Right renal cortex interstitium (tissue), 3 donors: ENCODE data around the gene CCL13. TPM values are rescaled to one million over a fixed set of nuclear protein-coding genes. Genes with fewer than 3 reads are reported as not detected.
"Not testable (repeated sequence)": the region's sequence is repeated elsewhere in the genome, so short reads cannot be mapped to it uniquely, and the experiment has no call there.

Experiments used
- DNase-seq, 3 donors: peaks; one replicate each; pipeline ENCODE4 v3.0.0-alpha.2; 2013; ENCODE audit warnings: low read depth in 3 of 3, low spot score in 2 of 3
- polyA plus RNA-seq, 3 donors: library from polyadenylated mRNA; unstranded; fragments of 120-200 nt; gene quantifications; one replicate each; pipeline ENCODE4 v1.2.1, GENCODE V29; 2013; ENCODE audit not compliant: insufficient read length in 3 of 3

The CCL13 gene
- not detected for polyA plus RNA-seq

GRCh38 chr17:34356194-34356593 lies at the start of gene CCL13:
Gene CCL13 (plus strand): TSS chr17:34356480. CDS start chr17:34356527, 47 bp downstream.
- DNase-seq: no peak

GRCh38 chr17:34307110-34307509 lies 49.2 kb upstream of the CCL13 start:
- no peak for DNase-seq

DNA sequence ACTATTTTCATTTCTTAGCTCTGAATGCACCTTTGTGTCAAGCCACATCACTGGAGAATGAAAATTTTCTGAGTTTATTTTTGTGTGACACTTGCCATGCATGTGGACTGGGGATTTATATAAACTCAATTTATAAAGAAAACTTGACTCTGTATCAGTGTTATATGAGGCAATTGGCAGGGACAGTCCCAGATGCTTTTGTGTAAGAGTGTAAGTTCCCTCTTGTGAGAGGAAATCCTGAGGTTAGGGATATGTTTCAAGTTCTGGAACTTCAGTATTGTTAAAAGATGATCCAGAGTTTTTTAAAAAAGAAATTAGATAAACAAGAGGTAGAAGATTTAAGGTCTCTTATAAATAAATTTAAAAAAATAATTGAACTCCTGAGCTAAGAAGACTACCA lies 47.9 kb upstream of the CCL13 start:
- no peak for DNase-seq

DNA sequence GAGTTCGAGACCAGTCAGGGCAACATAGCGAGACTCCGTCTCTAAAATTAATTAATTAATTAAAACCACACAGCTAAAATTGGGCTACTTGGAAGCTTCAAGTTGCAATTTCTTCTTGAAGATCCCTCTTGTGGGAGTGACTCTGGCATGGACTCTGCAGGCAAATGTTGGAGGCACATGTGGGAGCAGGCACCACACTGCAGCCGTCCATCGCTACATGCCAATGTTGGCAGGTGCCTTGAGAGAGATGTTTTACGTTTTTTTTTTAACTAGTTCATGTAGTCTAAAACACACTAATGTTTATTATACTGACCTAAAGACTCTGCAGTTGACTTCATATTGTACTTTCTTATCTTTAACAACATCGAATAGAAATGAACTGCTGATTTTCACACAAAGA lies 45.0 kb upstream of the CCL13 start:
- DNase-seq: no peak

DNA sequence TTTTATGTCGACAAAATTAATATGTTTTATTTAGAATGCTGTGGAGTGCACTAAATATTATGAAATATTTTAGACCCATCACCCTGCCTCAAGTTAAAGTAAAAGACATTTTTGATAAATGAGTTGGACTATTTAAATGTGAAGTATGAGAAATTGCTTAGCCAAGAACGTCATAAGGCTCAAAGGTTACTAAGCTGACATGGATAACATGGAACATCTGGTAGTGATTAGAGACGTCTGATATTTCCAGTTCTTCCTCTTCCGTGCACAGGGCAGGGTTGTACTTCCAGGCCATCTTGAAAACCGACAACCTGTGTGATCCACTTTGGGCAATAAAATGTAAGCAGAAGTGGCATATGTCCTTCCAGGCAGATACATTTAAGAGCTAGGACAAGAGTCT lies 44.2 kb upstream of the CCL13 start:
- peak; percentile 37 to 58 (median 45) for DNase-seq

- no peak for DNase-seq
These were observed 43.1 kb upstream of the CCL13 start for GRCh38 chr17:34313164-34313563.

DNA sequence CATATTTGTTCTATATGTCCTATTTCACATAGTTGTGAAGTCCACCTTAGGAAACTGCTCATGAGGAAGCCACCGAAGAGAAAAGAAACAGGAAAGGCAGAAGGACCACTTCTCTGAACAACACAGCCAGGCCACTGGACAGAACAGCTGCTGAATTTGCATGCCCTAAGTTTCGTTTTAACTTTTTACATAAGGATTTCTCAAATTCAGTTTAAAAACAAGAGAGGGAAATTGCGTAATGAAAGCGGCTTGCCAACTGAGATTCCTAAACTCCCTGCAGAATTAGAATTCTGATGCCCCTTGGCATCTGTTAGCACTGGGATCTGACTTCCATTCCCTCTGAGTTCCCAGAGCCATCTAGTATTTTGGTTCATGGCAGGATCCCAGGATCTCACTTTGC lies 42.0 kb upstream of the CCL13 start:
- no peak for DNase-seq

DNA sequence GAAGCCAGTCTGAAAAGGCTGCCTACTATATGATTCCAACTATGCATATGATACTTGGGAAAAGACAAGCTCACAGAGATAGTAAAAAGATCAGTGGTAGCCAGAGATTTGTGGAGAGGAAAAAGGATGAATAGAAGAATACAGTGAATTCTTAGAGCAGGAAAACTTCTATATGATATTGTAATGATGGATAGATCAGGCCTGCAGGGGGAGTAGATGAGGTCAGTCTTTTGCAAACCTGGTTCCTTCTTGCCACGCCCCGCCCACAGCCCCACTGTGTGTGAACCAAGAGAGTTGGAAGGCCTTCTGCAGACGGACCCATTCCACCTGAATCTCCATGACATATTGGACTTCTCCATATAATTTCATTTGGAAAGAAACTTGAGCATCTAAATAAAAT lies 37.8 kb upstream of the CCL13 start:
- DNase-seq: no peak

DNA sequence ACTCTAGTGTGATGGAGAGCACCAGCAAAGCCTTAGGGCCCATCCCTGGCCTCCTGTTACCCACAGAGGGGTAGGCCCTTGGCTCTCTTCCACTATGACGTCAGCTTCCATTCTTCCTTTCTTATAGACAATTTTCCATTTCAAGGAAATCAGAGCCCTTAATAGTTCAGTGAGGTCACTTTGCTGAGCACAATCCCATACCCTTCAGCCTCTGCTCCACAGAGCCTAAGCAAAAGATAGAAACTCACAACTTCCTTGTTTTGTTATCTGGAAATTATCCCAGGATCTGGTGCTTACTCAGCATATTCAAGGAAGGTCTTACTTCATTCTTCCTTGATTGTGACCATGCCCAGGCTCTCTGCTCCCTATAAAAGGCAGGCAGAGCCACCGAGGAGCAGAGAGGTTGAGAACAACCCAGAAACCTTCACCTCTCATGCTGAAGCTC lies 37.2 kb upstream of the CCL13 start, which contains the start of gene CCL8:
Gene CCL8, plus strand, starts transcription at position 397 of the 445 bp plus-strand sequence. CDS start 67 bp downstream, outside the sequence.
- no peak for DNase-seq

- no peak for DNase-seq
These were observed 34.3 kb upstream of the CCL13 start for GRCh38 chr17:34321964-34322363.

GRCh38 chr17:34327580-34327979 lies 28.7 kb upstream of the CCL13 start:
- not testable (repeated sequence) for DNase-seq

- DNase-seq: no peak
These were observed 18.6 kb upstream of the CCL13 start for GRCh38 chr17:34337701-34338100.

GRCh38 chr17:34339138-34339770 lies 17.0 kb upstream of the CCL13 start:
- DNase-seq: no peak

DNA sequence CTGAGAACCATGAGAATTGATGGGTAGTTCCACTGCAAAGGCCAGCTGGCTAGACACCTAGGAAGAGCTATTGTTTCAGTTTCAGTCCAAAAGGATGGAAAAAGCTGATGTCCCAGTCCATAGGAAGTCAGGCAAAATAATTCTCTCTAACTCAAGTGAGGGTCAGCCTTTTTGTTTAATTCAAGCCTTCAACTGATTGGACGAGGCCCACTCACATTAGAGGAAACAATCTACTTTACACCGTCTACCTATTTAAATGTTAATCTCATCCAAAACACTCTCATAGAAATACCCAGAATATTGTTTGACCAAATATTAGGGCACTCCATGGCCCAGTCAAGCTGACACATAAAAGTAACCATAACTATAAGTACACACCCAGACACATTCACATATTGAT lies 14.4 kb upstream of the CCL13 start:
- DNase-seq: no peak

DNA sequence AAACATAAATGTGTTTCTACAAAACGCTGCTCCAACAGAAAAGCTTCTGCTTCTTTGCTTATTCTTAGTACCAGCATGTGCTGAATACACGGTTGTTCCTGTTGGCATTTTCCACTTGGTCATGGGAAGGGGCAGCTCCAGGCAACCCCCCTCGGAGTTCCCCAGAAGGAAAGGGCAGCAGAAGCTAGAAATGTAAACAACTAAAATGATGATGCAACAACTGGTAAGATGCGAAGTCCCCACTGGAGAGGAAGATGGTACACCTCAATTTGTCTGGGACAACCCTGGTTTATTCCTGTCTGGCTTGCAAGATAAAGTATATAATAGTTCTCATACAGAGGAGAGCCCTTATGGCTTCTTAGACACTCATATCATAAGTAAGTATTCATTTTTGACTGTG lies 9.2 kb upstream of the CCL13 start:
- DNase-seq: no peak

GRCh38 chr17:34349751-34350150 lies 6.5 kb upstream of the CCL13 start:
- no peak for DNase-seq

DNA sequence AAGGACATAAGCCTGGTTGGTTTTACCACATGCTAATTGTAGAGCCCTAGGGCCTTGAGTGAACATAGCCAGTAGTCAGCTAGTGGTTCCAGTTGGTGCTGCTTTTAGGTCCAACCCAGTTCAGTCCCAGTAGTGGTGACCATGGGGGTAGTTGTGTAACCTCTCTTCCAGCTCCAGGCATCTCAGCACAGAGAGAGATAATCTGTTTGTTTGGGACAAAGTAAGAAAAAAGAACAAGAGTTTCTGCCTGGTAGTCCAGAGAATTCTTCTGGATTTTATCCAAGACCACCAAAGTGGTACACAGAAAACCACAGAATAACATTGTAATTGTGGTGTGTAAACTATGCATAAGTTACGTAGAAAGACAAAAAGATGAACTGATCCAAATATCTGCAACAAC lies 5.2 kb upstream of the CCL13 start:
- no peak for DNase-seq

- DNase-seq: no peak
These were observed 4.1 kb upstream of the CCL13 start for GRCh38 chr17:34352191-34352590.

DNA sequence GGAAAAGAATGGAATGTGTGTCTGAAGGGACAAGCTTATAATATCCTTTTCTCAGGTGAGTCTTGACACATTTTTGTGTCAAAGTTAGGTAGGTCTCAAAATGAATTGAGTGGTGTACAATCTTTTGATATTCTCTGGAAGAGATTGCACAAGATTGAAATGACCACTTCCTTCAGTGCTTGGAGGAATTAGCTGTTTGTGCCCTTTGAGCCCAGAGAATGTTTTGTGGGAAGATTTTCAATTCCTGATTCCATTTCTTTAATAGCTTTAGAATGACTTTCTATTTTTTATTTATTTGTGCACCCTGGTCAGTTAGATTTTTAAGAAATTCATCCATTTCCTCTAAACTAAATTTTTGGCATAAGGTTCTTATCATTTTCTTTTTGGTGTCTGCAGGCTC lies 1.6 kb upstream of the CCL13 start:
- no peak for DNase-seq

GRCh38 chr17:34357398-34357797 lies 1.1 kb downstream of the CCL13 start:
- no peak for DNase-seq

DNA sequence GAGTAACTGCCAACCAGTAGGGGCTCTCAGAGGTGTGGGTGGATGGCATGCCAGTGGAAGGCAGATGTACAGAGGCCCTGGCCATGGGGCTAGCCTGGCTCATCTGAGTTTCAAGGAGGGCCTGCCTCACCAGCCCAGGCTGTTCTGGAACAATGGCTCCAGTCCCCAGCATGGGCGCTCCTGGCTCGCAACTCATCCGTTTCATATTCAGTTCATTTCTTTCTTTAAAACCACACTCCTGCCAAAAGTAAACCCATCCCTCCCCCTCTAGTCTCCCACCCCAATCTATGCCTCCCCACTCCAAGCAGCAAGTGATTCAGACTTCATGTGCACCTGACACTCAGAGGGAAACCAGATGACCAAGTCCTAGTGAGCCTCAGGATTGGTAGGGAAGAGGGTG lies 2.4 kb downstream of the CCL13 start:
- DNase-seq: no peak

DNA sequence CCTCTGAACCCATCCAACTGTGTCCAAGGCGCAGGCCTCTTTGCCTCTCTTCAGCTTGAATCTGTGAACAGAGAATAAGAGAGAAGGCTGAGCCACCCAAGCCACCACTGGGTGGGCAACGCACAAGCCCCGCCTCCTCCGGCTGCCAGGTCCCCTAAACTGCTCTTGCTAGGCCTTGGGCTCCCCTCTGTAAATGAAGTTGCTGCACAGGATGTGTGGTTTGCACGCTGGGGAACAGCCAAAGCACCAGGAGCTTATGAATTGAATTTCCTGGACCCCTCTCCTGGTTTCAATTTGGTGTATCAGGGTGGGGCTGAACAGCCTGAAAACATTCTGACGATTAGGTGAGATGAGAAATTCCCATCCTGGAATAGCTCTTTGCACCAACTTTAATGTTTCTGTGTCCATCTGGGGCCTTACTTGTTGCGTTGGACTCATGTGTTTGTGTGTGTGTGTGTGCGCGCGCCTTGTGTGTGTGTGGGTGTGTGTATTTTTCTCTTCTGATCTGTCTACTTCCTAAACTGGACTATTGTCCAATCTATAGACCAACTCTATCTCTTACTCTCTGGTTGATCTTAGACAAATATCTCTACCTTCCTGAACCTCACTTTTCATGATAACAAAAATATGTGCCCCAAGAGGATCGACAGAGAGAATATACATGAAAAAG lies 4.5 kb downstream of the CCL13 start:
- DNase-seq: no peak
